Fibroblast of mammary gland (primary cell): ENCODE measurements around the gene NOL9.

Experiments used
- DNase-seq: peaks from one replicate; pipeline ENCODE4 v3.0.0-alpha.2; 2010; ENCODE audit warnings: low read depth
- H3K4me3 ChIP-seq: 2 replicates; pipeline ENCODE4 v1.5.1; 2011; ENCODE audit warnings: low read depth, mild to moderate bottlenecking, low read length, moderate library complexity; ENCODE audit not compliant: control insufficient read depth
- TF ChIP-seq, protein P1 (sequence below): conservative IDR thresholded peaks from 2 replicates; pipeline ENCODE4 v1.5.1; 2011; ENCODE audit warnings: low read depth, low read length, inconsistent platforms; ENCODE audit not compliant: control insufficient read depth, insufficient read depth

NOL9 gene

GRCh38 chr1:6481820-6482219 lies 72.5 kb downstream of the NOL9 start:
- no peak overlapping the region for H3K4me3 ChIP-seq
- TF ChIP-seq, protein P1, sequence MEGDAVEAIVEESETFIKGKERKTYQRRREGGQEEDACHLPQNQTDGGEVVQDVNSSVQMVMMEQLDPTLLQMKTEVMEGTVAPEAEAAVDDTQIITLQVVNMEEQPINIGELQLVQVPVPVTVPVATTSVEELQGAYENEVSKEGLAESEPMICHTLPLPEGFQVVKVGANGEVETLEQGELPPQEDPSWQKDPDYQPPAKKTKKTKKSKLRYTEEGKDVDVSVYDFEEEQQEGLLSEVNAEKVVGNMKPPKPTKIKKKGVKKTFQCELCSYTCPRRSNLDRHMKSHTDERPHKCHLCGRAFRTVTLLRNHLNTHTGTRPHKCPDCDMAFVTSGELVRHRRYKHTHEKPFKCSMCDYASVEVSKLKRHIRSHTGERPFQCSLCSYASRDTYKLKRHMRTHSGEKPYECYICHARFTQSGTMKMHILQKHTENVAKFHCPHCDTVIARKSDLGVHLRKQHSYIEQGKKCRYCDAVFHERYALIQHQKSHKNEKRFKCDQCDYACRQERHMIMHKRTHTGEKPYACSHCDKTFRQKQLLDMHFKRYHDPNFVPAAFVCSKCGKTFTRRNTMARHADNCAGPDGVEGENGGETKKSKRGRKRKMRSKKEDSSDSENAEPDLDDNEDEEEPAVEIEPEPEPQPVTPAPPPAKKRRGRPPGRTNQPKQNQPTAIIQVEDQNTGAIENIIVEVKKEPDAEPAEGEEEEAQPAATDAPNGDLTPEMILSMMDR: no peak
- no peak for DNase-seq

DNA sequence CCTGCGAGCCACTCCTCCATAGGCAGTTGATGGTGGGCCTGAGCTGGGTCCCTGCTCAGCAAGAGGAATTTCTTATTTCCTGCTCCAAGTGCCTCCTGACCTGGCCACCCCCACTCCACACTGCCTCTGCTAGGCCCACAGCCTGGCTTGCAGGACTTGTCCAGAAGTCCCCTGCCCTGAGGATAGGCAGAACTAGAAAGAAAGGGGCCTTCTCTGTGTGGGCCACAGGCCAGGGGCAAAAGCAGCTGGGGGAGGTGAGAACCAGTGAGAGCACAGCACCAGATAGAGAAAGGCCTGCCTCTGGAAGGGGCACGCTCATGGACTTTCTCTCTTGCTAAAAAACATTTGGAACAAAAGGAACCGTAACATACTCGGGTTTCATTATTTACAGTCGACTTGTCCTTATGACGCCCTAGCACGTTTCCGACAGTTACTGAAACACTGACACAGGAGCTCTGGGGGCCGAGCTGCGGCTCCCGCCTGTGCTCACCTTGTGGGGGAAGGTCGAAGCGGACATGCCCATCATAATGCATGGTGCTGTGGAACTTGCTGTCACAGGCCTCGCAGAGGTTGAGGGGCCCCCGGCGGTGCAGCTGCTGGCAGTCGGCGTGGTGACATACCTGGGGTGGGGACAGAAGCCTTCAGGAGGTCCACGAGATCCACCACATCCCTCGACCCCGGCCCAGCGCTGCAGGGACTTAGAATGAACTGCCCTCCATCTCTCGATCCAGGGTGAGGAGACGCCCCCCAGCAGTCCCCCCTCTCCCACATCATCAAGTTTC lies 77.1 kb downstream of the NOL9 start:
- H3K4me3 ChIP-seq: no peak overlapping the region
- no peak for DNase-seq
- TF ChIP-seq, protein P1: no peak

DNA sequence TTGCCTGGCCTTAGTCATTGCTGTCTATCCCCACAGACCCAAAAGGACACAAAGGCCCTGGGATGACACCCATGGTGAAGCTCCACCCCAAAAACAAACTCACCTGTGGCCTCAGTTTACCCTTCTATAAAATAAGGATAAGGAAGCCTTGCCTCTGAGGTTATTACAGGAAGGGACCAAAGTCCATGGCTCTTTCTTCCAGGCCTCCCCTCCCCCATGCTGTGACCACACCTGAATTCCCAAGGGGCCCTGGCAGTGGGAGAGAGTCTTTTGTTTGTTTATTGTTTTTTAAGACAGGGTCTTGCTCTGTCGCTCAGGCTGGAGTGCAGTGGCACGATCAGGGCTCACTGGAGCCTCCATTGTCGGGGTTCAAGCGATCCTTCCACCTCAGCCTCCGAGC lies 77.8 kb downstream of the NOL9 start:
- no peak overlapping the region for H3K4me3 ChIP-seq
- DNase-seq: no peak
- TF ChIP-seq, protein P1: no peak

DNA sequence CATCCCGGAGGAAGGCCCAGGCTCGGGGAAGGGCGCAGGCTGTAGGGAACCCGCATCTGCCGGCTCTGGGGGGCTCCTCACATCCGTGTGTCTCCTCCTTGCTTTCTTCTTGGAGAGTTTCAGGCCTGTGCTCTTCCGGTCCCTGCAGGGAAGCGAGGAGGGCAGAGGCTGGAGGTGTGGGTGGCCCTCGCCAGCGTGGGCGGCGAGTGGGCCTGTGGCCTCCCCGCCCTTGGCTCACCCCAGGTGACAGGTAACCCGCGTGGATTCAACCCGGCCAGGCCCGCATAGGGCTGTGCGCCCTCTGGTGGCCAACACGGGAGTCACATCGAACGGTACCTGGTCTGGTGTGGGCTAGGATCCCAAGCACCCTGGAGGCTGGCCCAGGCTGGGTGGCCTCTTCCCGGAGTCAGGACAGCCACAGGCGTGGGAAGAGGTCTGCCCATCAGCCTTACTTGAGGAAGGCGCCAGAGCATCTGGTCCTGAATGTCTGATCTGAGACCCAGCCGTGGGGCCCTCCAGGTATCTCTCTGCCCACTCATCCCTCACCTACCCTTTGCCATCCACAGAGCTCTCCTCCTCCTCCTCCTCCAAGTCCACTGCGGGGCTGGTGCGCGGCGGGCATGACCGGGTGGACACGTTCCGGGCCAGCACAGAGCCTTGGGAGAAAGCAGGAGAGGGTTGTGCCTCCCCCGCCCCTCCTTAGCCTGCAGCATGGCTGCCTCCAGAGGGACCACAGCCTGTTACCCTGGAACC lies 78.8 kb downstream of the NOL9 start:
- no peak overlapping the region for H3K4me3 ChIP-seq
- DNase-seq: peak; percentile 20
- TF ChIP-seq, protein P1: peak; percentile 80

DNA sequence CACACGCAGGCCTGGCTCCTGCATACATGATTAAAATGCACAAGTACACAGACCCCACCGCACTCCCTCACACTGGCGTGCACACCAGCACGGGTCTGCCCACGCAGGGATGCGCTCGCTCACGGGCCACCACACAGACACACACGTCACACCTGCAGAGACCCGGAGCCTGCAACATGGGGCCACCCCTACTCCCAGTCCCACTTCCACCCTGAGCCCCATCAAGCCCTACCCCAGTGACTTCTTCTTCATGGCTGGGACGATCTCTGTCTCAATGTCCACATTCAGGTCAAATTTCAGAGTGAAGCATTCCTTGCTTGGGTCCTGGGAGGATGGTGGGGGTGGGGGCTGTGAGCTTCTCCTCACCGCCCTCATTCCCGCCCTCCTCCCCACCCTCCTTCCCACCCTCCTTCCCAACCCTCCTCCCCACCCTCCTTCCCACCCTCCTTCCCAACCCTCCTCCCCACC lies 79.5 kb downstream of the NOL9 start:
- TF ChIP-seq, protein P1: no peak
- H3K4me3 ChIP-seq: no peak overlapping the region
- no peak for DNase-seq

GRCh38 chr1:6473974-6474814 lies 80.1 kb downstream of the NOL9 start:
- H3K4me3 ChIP-seq: no peak overlapping the region
- no peak for DNase-seq

More at GRCh38 chr1:6473974-6474814, 80.1 kb downstream of the NOL9 start:
- TF ChIP-seq, protein P1: no peak
